DMS53 treated with DMSO at 0.1 percent for 48 hours (cell line): ENCODE data around the gene NPLOC4.
"Not testable (repeated sequence)": the region's sequence is repeated elsewhere in the genome, so short reads cannot be mapped to it uniquely, and the experiment has no call there.

ENCODE experiments used
- DNase-seq: peaks from one replicate; lab custom pipeline; 2025; ENCODE audit not compliant: unreplicated experiment; lab: John Stamatoyannopoulos, UW

The NPLOC4 gene

DNA sequence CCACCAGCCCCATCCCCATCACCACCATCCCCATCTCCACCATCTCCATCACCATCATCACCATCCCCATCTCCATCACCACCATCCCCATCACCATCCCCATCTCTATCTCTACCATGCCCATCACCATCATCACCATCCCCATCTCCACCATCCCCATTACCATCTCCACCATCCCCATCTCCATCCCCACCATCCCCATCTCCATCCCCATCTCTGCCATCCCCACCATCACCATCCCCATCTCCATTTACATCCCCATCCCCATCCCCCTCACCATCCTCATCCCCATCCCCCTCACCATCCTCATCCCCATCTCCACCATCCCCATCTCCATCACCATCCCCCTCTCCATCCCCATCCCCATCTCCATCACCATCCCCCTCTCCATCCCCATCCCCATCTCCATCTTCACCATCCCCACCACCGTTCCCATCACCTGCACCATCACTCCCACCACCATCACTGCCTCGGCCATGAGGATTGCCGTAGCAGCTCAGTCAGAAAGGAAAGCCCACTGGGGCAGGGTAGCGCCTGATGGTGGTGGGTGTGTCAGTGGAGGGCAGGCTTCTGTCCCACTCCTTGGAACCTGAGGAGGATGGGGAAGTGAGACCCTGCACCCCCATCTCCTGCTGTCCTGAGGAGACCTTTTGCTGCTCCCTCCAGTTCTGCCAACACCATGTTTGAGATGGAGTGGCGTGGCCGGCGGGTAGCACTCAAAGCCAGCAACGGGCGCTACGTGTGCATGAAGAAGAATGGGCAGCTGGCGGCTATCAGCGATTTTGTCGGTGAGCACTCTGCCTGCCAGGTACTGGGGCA is 101.2 kb downstream of the NPLOC4 start:
- no peak for DNase-seq

DNA sequence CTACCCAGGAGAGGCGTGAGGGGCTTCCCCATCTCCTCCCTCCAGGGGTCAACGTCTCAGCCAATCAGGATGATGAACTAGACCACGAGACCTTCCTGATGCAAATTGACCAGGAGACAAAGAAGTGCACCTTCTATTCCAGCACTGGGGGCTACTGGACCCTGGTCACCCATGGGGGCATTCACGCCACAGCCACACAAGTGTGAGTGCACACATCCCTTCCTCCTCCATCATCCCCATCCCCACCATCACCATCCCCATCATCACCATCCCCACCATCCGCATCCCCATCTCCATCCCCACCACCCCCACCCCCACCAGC is 101.9 kb downstream of the NPLOC4 start:
- no peak for DNase-seq

DNA sequence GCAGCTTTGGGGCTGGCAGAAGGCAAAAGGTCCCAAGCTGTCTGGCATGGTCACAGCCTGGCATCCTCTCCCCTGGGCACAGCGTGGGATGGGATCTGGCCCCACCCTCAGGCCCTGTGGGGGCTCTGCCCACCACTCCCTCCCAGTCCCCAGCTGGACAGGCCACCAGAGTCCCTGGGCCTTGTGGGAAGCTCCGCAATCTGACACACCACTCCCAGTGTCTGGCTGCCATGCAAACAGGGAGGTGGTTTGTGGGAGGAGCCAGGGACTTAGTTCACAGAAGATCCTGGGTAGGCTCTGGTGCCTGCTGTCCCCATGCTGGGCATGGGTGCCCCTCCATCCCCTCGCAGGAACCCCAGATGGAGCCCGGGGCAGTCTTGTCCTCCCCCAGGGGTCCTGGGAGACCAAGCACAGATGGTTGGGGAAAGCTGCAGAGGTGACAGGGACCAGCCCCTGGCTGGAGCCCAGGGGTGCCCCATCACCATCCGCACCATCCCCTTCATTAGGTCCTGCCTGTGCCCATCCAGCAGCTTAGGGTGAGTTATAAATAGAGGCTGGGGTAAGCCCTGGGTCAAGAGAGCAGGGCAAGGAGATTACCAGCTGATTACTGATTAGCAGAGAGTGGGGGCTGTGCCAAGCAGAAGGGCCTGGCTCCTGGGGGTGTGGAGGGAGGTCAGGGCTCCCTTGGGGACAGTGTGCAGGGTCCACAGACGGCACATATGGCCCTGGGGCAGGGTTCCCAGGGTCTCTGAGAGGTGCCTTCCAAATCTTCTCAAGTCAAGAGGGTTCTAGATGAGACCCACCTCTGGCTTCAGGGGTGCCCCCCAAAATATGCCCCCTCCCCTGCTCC is 102.5 kb downstream of the NPLOC4 start:
- no peak for DNase-seq

DNA sequence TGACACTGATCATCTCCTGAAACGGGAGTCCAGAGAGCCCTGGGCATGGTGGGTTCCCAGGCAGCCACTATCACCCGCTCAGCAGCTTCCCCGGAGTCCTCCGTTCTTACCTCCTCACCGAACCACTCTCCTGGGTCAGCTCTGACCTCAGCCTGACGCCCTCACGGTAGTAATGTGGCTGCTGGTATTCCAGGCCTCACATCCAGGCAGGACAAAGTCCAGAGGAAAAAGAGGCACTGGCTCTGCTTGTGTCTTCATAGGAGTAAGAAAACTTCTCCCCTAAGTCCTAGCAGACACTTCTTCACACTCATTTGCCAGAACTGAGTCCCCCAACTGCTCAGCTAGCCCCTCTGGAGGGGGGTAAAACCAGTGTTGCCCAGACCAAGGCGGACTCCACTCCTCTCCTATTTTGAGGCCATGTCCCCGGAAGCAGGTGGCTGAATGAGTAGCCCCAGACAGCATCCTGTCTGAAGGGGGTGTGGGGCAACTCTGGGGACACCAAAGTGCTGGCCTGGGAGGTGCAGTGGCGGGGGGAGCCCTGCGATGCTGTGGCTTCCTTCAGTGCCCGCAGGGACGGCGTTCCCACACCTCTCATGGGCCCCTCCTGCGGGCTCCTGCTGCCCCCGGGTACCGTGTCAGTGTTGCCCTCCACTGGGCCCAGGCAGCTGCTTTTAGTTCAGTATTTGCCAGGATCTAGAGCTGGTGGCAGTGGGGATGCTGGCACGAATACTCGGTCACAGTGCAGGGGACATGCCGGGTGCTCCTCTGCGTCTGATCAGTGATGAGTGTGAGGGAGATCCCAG is 103.4 kb downstream of the NPLOC4 start:
- DNase-seq = no peak

DNA sequence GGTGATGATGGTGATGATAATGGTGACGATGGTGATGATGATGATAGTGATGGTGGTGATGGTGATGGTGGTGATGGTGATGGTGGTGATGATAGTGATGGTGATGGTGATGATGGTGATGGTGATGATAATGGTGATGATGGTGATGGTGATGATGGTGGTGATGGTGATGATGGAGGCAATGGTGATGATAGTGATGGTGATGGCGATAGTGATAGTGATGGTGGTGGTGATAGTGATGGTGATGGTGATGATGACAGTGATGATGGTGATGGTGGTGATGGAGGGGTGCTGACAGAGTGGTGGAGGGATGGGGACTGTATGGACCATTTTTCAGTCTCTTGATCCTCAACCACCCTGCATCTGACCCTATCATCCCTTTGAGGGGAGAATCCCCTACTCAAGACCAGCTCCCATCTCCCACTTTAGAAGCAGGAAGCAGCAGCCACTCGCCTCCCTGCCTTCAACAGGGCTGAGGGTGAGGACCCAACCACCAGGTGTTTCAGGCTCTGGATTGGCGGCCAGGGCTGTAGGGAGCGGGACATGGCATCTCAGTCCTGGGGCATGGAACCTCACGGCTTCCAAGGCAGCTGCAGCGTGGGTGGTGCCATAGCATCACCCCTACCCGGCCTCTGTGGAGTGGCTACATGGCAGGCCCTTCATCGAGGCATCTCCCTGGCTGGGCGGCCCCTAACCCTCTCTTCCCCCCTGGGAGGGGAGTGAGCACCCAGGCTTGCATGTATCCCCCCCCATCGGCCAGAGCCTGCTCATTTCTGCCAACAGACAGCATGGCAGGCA is 104.2 kb downstream of the NPLOC4 start:
- no peak for DNase-seq

DNA sequence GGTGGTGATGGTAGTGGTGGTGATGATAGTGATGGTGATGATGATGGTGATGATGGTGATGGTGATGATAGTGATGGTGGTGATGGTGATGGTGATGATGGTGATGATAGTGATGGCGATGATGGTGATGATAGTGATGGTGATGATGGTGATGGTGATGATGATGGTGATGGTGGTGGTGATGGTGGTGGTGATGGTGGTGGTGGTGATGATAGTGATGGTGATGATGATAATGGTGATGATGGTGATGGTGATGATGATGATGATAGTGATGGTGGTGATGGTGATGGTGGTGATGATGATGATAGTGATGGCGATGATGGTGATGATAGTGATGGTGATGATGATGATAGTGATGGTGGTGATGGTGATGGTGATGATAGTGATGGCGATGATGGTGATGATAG is 104.9 kb downstream of the NPLOC4 start:
- not testable (repeated sequence) for DNase-seq

DNA sequence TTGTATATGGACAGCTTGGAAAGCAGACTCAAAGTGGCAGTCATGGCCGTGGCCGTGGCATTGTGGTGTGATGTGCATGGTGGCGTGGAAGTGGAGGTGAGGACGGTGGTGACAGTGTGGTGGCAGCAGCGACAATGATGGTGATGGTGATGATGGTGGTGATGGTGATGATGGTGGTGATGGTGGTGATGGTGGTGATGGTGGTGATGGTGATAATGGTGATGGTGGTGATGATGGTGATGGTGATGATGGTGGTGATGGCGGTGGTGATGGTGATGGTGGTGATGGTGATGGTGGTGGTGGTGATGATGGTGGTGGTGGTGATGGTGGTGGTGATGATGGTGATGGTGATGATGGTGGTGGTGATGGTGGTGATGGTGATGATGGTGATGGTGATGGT is 105.9 kb downstream of the NPLOC4 start:
- DNase-seq = not testable (repeated sequence)

DNA sequence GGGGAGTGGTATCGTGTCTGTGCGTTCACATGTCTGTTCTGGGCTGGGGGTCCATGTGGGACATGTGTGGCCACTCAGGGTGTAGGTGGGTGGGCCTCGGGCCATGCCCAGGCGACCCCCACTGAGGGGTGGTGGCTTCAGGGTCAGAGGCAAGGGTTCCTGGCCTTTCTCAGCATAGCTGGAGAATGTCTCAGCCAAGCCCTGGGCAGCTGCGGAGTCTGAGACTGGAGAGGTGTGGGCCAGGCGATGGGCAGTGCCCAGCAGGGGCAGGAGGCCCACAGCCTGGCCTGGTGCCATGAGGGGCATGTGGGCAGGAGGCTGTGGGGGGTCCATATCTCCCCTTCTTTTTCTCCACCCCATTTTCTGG is 107.5 kb downstream of the NPLOC4 start:
- no peak for DNase-seq

DNA sequence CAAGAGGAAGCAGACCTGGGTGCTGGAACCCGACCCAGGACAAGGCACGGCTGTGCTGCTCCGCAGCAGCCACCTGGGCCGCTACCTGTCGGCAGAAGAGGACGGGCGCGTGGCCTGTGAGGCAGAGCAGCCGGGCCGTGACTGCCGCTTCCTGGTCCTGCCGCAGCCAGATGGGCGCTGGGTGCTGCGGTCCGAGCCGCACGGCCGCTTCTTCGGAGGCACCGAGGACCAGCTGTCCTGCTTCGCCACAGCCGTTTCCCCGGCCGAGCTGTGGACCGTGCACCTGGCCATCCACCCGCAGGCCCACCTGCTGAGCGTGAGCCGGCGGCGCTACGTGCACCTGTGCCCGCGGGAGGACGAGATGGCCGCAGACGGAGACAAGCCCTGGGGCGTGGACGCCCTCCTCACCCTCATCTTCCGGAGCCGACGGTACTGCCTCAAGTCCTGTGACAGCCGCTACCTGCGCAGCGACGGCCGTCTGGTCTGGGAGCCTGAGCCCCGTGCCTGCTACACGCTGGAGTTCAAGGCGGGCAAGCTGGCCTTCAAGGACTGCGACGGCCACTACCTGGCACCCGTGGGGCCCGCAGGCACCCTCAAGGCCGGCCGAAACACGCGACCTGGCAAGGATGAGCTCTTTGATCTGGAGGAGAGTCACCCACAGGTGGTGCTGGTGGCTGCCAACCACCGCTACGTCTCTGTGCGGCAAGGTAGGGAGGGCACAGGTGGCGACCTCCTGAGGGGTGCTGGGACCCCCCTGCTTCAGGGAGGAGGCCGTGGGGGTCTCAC is 108.1 kb downstream of the NPLOC4 start:
- DNase-seq = peak; percentile 59

DNA sequence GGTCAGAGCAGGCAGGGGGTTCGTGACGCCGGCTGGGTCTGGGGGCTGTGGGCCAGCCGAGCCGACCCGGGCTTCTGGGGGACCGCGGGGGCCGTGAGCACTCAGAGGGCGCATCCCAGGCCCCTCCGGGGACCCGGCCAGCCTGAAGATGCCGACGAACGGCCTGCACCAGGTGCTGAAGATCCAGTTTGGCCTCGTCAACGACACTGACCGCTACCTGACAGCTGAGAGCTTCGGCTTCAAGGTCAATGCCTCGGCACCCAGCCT is 108.6 kb downstream of the NPLOC4 start:
- DNase-seq = no peak

DNA sequence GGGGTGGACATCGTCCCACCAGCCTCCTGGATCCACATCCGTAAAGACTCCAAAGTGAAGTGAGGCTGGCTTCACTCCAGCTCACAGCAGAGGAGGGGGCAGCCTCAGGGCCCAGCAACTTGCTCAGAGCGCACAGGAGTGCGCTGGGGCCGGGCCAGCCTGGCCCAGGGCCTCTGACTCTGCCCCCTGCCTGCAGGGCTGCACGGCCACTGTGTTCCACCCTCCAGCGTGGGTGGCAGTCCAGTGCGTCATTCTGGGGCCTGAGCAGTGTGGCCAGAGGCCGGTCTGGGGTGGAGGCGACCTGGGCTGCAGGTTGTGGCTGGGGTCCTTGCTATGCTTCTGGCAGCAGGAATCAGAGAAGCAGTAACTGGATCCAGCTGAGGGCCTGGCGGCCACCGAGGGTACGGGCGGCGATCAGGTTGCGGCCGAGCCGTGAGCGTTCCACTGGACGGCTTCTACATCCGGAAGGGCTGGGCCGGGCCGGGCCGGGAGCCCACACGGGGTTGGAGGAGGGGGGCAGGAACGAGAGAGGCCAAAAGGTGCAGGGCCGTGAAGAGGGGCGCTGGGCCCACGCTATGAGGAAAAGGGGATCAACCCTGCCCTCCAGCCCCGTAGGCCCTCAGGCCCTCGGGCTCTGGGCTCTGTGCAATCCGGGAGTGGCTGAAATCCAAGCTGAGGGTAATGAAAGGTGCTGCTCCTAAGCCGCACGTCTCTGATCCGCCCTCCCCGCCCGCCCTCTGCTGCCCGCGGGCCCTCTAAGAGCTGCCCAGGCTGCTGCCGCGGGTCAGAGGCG is 109.1 kb downstream of the NPLOC4 start, which contains the start of gene FSCN2:
Gene FSCN2, plus strand, starts transcription at position 787 of the 793 bp plus-strand sequence. CDS start 155 bp downstream, outside the sequence.
- no peak for DNase-seq

DNA sequence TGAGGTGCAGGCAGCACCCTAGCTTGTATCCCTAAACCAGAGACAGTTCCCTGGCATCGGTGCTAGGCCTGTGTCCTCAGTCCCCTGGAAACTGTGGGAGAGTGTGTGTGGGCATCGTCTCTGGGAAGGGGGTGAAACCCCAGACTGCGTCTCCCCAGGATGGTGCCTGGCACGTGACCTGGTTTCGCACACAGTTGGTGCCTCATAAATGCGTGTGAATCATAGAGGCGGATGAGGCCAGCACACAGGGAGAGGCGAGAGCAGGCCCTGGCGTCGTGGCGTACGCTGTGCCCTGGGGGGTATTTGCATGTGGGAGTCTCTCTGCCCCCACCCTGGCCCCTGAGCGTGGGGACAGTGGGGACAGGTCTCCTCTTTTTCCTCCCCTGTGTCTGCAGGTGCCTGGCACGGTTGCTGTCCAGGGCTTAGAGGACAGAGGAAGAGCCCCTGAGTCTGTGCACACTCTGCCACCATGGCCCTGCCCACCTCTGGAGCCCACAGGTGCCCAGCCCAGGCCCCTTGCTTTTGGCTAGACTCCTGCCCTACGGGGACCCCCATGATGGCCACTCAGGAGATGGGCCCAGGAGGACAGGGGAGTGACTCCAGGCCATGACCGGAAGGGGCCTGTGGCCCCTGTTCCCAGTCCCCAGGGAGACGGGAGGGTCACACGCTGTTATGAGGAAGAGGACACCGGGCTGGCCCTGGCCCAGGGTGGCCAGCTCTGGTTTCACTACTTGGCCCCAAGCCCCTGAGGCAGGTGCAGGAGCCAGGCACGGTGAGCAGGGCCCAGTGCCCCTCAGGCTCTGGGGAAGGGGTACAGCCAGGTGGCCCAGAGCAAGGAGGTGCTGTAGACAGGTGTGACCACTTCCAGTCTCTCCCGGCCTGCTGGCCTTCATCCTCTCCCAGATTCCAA is 110.0 kb downstream of the NPLOC4 start:
- DNase-seq = no peak

DNA sequence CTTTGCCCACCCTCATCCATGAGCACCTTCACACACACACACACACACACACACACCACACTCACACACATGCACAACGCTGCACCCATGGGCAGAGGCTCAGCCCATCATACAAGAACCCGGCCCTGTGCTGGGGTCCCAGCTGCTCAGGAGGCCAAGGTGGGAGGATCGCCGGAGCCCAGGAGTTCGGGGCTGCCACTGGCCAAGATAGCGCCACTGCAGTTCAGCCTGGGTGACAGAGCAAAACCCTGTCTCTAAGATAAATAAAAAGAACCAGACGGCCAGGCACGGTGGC is 112.1 kb downstream of the NPLOC4 start:
- DNase-seq = no peak

DNA sequence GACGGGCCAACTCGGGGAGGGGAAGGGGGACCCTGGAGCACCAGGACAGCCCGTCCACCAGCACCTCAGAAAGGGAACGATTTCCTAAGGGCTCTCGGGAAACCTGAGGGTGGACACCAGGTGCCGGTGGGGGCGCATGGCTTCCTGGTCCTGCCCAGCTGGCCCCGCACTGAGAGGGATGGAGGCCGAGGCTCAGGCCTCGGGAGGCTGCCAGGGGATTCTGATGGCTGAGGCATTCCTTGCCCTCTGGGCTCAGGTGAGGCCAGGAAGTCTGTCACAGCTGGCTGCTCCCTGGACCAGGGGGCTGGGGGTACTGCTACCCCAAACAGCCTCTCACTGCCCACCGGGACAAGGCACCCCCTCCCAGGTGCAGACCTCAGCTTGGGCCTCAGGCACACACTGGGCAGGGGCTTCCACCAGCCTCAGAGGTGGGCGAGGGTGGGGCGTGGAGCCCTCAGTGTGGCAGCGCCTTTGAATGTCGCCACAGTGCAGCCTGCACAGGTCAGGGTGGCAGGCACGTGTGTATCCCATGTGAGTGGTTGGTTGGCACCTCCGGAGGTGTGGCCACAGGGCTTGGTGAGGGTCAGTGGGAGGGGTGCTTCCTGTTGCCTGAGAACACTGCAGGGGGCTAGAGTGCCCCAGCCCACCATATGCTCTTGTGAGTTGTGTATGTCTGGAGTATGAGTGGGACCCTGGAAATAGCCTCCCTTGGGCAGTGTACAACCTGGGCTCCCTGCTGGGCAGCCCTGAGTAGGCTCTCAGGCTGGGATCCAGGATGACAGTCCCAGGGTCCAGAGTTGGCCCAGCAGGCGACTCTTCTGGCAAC is 112.7 kb downstream of the NPLOC4 start:
- DNase-seq = no peak

DNA sequence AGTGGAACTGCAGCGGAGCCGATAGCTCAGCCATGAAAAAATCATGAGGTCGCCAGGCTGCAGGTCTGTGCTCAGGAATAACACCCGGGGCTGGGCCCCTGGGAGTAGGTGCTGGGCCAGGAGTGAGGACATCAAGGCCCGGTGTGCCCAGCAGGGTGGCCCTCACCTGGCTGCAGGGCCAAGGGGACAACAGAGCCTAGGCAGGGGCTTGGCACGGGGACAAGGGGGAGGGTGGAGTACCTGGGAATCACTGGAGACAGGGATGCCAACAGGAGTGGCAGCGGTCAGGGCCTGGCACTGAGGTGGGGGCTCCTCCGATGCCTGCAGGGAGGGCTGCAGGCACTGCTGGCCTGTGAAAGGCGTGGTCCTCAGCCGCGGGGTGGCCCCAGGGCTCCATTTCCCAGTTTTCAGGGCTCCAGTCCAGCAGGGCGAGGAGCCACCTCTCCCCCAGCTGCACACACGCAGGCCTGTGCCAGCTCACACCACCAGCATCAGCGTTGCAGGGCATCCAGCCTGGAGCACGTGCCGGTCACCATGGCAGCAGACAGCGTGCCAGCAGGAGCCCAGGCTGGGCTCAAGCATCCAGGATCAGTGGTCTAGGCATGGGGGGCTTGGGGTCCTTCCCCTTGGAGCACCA is 113.4 kb downstream of the NPLOC4 start:
- no peak for DNase-seq

DNA sequence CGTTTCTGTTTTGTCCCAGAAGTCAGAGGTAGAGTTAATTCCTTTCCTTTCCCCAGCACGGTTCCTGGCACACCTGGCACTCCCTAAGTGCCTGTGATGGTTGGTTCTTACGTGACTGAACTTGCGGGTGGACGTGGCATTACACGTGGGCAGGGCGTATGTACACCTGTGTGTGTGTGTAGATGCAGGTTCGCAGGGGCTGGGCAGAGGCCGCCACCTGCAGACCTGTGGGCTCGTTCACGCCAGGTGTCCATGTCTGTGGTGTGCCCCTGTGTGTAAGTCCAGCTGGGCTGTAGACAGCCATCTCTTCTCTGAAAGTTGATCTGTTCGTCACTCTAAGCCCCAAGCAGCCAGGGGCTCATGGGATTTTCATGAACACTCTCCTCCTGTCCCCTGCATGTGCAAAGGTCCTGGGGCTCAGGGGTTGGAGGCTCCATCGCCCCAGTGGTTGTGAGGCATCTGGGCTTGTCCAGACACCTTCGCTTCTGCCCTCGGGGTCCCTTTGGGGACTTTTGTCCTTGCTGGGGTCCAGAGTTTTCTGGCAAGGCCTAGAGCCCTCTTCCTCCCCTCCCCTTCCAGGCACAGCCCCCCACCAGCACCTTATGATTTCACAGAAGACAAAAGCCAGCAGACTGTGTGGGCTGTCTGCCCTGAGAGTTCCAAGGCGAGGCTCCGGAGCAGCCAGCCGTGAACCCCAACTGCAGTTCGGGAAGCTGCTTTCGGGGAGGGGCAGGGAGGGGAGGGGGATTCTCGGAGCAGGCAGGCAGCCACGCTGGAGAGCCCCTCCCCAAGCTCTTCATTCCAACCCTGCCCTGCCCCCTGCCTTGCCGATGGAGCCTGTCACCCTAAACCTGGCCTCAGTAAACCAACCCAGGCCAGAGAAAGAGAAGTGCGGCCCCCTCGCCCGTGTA is 114.2 kb downstream of the NPLOC4 start:
- DNase-seq = no peak
